Neuronal stem cell (in vitro differentiated cells): ENCODE data around the gene PPM1D. TPM values are rescaled to one million over a fixed set of nuclear protein-coding genes. Genes with fewer than 3 reads are reported as not detected.

ENCODE experiments used
- small RNA-seq: library from polyadenylated mRNA; stranded (forward); fragments of <200 nt; extraction: miRNeasy Mini kit (QIAGEN cat#:217004); gene quantifications from one replicate; pipeline ENCODE3, GENCODE V24; 2013; ENCODE audit not compliant: insufficient read depth

PPM1D gene

Small RNAs within 50 kb of the gene (small RNA-seq; reads per million reads assigned to genes)
- gene AC011921.2: not detected
- gene RN7SL606P: not detected
- gene RNU6-623P: not detected
